SU-DHL-6 (cell line): ENCODE results near the gene CENPO.

Experiments
- EZH2phosphoT487 ChIP-seq: fragments of 200-600 bp; sonication (generic), shearing (Covaris generic); conservative IDR thresholded peaks from 2 replicates; pipeline ENCODE4 v1.6.1; 2018; ENCODE audit warnings: mild to moderate bottlenecking, antibody characterized with exemption, low read length, moderate library complexity, mixed read lengths
- TF ChIP-seq, protein P1 (sequence below): fragments of 200-600 bp; sonication (generic); IDR thresholded peaks from one replicate; pipeline ENCODE4 v1.5.1; 2017; ENCODE audit warnings: antibody characterized with exemption, mild to moderate bottlenecking, low read length, moderate library complexity; ENCODE audit not compliant: insufficient read depth, poor library complexity, severe bottlenecking

DNA sequence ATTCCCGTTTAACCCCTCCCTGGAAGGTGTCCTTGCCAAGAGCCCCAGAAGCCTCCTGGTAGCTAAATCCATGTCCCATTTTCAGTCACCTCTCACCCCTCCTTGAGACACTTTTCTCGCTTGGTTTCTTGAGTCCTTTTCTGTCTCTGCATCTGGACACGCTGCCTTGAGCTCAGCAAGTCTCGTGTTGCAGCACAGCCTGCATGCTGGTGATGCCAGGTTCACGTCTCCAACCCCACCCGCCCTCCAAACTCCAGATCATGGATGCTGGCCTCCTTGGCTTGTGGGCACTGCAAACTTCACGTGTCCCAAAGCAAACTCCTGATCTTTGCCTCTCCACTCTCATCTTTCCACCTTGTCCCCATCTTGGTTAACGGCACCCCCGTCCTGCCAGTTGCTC lies 39.3 kb downstream of the CENPO start:
- TF ChIP-seq, protein P1, sequence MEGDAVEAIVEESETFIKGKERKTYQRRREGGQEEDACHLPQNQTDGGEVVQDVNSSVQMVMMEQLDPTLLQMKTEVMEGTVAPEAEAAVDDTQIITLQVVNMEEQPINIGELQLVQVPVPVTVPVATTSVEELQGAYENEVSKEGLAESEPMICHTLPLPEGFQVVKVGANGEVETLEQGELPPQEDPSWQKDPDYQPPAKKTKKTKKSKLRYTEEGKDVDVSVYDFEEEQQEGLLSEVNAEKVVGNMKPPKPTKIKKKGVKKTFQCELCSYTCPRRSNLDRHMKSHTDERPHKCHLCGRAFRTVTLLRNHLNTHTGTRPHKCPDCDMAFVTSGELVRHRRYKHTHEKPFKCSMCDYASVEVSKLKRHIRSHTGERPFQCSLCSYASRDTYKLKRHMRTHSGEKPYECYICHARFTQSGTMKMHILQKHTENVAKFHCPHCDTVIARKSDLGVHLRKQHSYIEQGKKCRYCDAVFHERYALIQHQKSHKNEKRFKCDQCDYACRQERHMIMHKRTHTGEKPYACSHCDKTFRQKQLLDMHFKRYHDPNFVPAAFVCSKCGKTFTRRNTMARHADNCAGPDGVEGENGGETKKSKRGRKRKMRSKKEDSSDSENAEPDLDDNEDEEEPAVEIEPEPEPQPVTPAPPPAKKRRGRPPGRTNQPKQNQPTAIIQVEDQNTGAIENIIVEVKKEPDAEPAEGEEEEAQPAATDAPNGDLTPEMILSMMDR: no peak
- TF ChIP-seq EZH2phosphoT487: no peak
